ENCODE results near the gene AGBL3. TPM values are rescaled to one million over a fixed set of nuclear protein-coding genes. Genes with fewer than 3 reads are reported as not detected.

Gene AGBL3
- total RNA-seq, 4 donors from 2014 or later = 0.41 to 2.6 (median 1.1) TPM; not detected in 1

DNA sequence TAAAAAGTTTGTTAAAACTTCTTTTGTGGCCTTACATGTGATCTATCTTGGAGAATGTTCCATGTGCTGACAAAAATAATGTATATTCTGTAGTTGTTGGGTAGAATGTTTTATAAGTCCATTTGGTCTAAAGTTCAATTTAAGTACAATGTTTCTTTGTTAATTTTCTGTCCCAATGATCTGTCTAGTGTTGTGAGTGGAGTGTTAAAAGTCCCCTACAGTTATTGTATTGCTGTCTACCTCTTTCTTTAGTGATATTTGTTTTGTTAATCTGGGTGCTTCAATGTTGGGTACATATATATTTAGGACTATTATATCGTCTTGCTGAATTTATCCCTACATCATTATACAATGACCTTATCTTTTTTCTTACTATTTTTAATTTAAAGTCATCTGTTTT lies 168.4 kb downstream of the AGBL3 start:
- TF ChIP-seq, protein P1, sequence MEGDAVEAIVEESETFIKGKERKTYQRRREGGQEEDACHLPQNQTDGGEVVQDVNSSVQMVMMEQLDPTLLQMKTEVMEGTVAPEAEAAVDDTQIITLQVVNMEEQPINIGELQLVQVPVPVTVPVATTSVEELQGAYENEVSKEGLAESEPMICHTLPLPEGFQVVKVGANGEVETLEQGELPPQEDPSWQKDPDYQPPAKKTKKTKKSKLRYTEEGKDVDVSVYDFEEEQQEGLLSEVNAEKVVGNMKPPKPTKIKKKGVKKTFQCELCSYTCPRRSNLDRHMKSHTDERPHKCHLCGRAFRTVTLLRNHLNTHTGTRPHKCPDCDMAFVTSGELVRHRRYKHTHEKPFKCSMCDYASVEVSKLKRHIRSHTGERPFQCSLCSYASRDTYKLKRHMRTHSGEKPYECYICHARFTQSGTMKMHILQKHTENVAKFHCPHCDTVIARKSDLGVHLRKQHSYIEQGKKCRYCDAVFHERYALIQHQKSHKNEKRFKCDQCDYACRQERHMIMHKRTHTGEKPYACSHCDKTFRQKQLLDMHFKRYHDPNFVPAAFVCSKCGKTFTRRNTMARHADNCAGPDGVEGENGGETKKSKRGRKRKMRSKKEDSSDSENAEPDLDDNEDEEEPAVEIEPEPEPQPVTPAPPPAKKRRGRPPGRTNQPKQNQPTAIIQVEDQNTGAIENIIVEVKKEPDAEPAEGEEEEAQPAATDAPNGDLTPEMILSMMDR (IDR thresholded peaks at IDR 0.05) = no peak
- no peak for TF ChIP-seq POLR2AphosphoS5 (IDR thresholded peaks at IDR 0.05)
- TF ChIP-seq POLR2A (IDR thresholded peaks at IDR 0.05) = no peak
- TF ChIP-seq EP300 (IDR thresholded peaks at IDR 0.05; ENCODE audit: low read depth) = no peak
- intact Hi-C loops (cut with DNase I; ENCODE audit: low total_unique reads) (no loop called here), in situ Hi-C loops (cut with MboI; ENCODE audit: low pct_ligation_motif_present in 1 of 4, low pct_unique_long_range_greater_than_20kb in 1 of 4, low sequenced_read_pairs in 3 of 4) (loop anchor here in 2 of 4 donors (25.0 kb wide), 2 partner anchors 467 to 492 kb away; no protein-coding TSS in a partner anchor)
- Histone ChIP-seq H3K27ac (no peak overlapping the region), H3K9me3 (peaks cover 8 to 9% of the 10 kb centered on the region in 2 donors), H3K27me3 (no peaks in the 10 kb centered on the region), H3K4me1 (peaks cover 5 to 17% (median 6%) of the 10 kb centered on the region in 4 donors), H3K36me3 (no peaks in the 10 kb centered on the region), H3K4me3 (no peak overlapping the region)
- WGBS, 2 donors (ENCODE audit: low coverage in 1 of 2) = 58 to 68% methylated on average over 1 of the region's 1 CpG
- no peak for DNase-seq

DNA sequence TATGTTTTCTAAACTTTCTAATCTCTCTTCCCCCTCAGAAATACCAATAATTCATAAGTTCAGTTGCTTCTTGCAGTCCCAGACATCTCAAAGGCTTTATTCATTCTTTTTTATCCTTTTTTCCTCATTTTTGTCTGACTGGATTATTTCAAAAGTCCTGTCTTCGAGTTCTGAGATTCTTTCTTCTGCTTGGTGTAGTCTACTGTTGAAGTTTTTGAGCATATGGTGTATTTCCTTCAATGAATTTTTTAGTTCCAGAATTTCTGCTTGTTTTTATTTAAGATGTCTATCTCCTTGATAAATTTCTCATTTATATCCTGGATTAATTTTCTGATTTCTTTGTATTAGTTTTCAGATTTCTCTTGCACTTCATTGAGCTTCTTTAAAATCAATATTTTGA lies 170.0 kb downstream of the AGBL3 start:
- 92 to 93% methylated on average over 1 of the region's 1 CpG for WGBS, 2 donors (ENCODE audit: low coverage in 1 of 2)
- Histone ChIP-seq H3K27me3 (no peaks in the 10 kb centered on the region), H3K4me1 (peaks cover 7 to 27% (median 16%) of the 10 kb centered on the region in 4 donors), H3K27ac (no peak overlapping the region), H3K36me3 (no peaks in the 10 kb centered on the region), H3K4me3 (no peak overlapping the region), H3K9me3 (peaks cover 8 to 9% of the 10 kb centered on the region in 2 donors)
- in situ Hi-C loops (cut with MboI; ENCODE audit: low pct_ligation_motif_present in 1 of 4, low pct_unique_long_range_greater_than_20kb in 1 of 4, low sequenced_read_pairs in 3 of 4) = loop anchor here in 2 of 4 donors (25.0 kb wide), 2 partner anchors 469 to 494 kb away; no protein-coding TSS in a partner anchor
- DNase-seq = no peak
- intact Hi-C loops (cut with DNase I; ENCODE audit: low total_unique reads) = no loop called here
- TF ChIP-seq POLR2A (IDR thresholded peaks at IDR 0.05) (no peak), EP300 (IDR thresholded peaks at IDR 0.05; ENCODE audit: low read depth) (no peak), POLR2AphosphoS5 (IDR thresholded peaks at IDR 0.05) (no peak)
- TF ChIP-seq, protein P1 (IDR thresholded peaks at IDR 0.05) = no peak

DNA sequence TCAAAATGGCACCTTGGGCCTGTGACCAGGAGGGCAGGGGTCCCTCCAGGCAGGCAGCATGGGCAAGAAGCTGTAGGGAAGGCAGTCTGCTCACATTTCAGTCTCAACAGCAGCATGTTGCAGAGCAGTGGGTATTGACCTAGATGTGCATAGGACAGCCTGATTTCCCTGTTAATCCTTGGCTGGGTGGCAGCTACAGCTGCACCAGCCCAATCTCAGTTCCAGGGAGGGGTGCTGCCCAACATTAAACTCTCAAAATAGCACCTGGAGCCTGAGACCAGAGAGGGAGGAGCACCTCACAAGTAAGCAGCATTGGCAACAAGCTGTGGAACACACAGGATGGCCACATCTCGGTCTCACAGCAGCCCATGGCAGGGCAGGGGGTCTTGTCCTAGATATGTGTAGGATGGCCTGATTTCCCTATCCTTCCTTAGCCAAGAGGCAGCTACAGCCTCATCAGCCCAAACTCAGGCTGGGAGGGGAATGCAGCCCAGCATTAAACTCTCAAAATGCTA lies 171.9 kb downstream of the AGBL3 start:
- Histone ChIP-seq H3K36me3 (no peaks in the 10 kb centered on the region), H3K4me3 (no peak overlapping the region), H3K27ac (peak overlapping the region in 1 of 4 donors; percentile 68), H3K27me3 (no peaks in the 10 kb centered on the region), H3K4me1 (peaks cover 7 to 33% (median 18%) of the 10 kb centered on the region in 4 donors), H3K9me3 (peaks cover 8 to 9% of the 10 kb centered on the region in 2 donors)
- TF ChIP-seq POLR2AphosphoS5 (IDR thresholded peaks at IDR 0.05) (no peak), POLR2A (IDR thresholded peaks at IDR 0.05) (no peak), EP300 (IDR thresholded peaks at IDR 0.05; ENCODE audit: low read depth) (no peak)
- TF ChIP-seq, protein P1 (IDR thresholded peaks at IDR 0.05) = no peak
- DNase-seq = no peak
- in situ Hi-C loops (cut with MboI; ENCODE audit: low pct_ligation_motif_present in 1 of 4, low pct_unique_long_range_greater_than_20kb in 1 of 4, low sequenced_read_pairs in 3 of 4) = loop anchor here in 2 of 4 donors (25.0 kb wide), 2 partner anchors 471 to 496 kb away; no protein-coding TSS in a partner anchor
- intact Hi-C loops (cut with DNase I; ENCODE audit: low total_unique reads) = no loop called here
- WGBS, 2 donors (ENCODE audit: low coverage in 1 of 2) = 100% methylated on average over 1 of the region's 1 CpG; no CpG with 5 or more reads in 1 of the 2 donors

DNA sequence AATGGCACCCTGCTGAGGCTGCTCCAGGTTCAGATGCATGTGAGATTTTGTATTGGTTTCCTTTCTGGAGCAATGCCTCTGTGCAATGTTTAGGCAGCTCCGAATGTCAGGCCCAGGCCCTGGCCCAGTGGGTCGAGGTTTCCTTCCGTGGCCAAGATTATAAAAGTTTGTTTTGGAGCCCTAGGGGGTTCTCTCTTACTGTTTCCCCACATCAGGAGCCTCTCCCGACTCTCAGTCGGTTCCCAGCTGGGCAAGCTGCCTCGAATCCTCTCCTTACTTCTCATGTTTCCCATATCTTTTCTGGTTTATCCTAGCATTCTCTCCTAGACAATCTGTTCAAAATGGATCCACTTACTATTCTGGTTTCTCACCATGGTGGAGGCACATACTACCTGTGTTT lies 172.6 kb downstream of the AGBL3 start:
- WGBS, 2 donors (ENCODE audit: low coverage in 1 of 2) = 77 to 87% methylated on average over 5 to 6 of the region's 6 CpGs
- TF ChIP-seq POLR2AphosphoS5 (IDR thresholded peaks at IDR 0.05) = no peak
- no peak for TF ChIP-seq POLR2A (IDR thresholded peaks at IDR 0.05)
- TF ChIP-seq EP300 (IDR thresholded peaks at IDR 0.05; ENCODE audit: low read depth) = no peak
- TF ChIP-seq, protein P1 (IDR thresholded peaks at IDR 0.05) = no peak
- Histone ChIP-seq H3K4me3 (no peak overlapping the region), H3K9me3 (peaks cover 8 to 9% of the 10 kb centered on the region in 2 donors), H3K27ac (peak overlapping the region in 3 of 4 donors; percentile 62 to 68 (median 62)), H3K27me3 (no peaks in the 10 kb centered on the region), H3K36me3 (no peaks in the 10 kb centered on the region), H3K4me1 (peaks cover 7 to 33% (median 18%) of the 10 kb centered on the region in 4 donors)
- no peak for DNase-seq
- in situ Hi-C loops (cut with MboI; ENCODE audit: low pct_ligation_motif_present in 1 of 4, low pct_unique_long_range_greater_than_20kb in 1 of 4, low sequenced_read_pairs in 3 of 4) = loop anchor here in 2 of 4 donors (25.0 kb wide), 2 partner anchors 472 to 497 kb away; no protein-coding TSS in a partner anchor
- intact Hi-C loops (cut with DNase I; ENCODE audit: low total_unique reads) = no loop called here

All from transverse colon (tissue), 4 donors.